ENCODE data around the gene PTCD1.

Gene PTCD1

GRCh38 chr7:99403764-99404163 lies 34.8 kb downstream of the PTCD1 start:
- no peak for DNase-seq (ENCODE audit: low read depth)
- no peak overlapping the region for H3K4me3 ChIP-seq (ENCODE audit: low read depth, low read length)
- TF ChIP-seq, protein P1, sequence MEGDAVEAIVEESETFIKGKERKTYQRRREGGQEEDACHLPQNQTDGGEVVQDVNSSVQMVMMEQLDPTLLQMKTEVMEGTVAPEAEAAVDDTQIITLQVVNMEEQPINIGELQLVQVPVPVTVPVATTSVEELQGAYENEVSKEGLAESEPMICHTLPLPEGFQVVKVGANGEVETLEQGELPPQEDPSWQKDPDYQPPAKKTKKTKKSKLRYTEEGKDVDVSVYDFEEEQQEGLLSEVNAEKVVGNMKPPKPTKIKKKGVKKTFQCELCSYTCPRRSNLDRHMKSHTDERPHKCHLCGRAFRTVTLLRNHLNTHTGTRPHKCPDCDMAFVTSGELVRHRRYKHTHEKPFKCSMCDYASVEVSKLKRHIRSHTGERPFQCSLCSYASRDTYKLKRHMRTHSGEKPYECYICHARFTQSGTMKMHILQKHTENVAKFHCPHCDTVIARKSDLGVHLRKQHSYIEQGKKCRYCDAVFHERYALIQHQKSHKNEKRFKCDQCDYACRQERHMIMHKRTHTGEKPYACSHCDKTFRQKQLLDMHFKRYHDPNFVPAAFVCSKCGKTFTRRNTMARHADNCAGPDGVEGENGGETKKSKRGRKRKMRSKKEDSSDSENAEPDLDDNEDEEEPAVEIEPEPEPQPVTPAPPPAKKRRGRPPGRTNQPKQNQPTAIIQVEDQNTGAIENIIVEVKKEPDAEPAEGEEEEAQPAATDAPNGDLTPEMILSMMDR (IDR thresholded peaks at IDR 0.05; ENCODE audit: control insufficient read depth, extremely low read depth, insufficient read depth) = no peak

DNA sequence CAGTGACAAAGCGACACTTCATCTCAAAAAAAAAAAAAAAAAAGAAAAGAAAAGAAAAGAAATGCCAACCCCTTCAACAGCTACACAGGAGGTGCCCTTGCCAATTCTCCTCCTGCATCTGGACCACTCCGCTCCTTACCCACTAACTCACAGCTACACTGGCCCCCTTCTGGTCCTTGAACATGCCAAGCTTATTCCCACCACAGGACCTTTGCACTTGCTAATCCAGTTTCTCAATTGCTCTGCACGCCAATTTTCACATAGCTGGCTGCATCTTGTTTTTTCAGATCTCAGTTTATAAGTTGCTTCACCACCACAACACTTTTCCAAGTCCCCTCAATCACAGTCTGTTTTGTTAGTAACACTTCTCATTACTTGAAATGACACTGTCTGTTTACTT lies 35.7 kb downstream of the PTCD1 start:
- TF ChIP-seq, protein P1 (IDR thresholded peaks at IDR 0.05; ENCODE audit: control insufficient read depth, extremely low read depth, insufficient read depth) = no peak
- DNase-seq (ENCODE audit: low read depth) = no peak
- H3K4me3 ChIP-seq (ENCODE audit: low read depth, low read length) = no peak overlapping the region

GRCh38 chr7:99399597-99399996 lies 39.0 kb downstream of the PTCD1 start:
- H3K4me3 ChIP-seq (ENCODE audit: low read depth, low read length) = no peak overlapping the region
- TF ChIP-seq, protein P1 (IDR thresholded peaks at IDR 0.05; ENCODE audit: control insufficient read depth, extremely low read depth, insufficient read depth) = no peak
- DNase-seq (ENCODE audit: low read depth) = no peak

GRCh38 chr7:99398891-99399445 lies 39.6 kb downstream of the PTCD1 start:
- TF ChIP-seq, protein P1 (IDR thresholded peaks at IDR 0.05; ENCODE audit: control insufficient read depth, extremely low read depth, insufficient read depth) = no peak
- H3K4me3 ChIP-seq (ENCODE audit: low read depth, low read length) = no peak overlapping the region
- DNase-seq (ENCODE audit: low read depth) = no peak

- TF ChIP-seq, protein P1 (IDR thresholded peaks at IDR 0.05; ENCODE audit: control insufficient read depth, extremely low read depth, insufficient read depth) = no peak
- no peak overlapping the region for H3K4me3 ChIP-seq (ENCODE audit: low read depth, low read length)
- no peak for DNase-seq (ENCODE audit: low read depth)
Measured at GRCh38 chr7:99397297-99397983, 41.2 kb downstream of the PTCD1 start.

GRCh38 chr7:99396418-99397296 lies 41.9 kb downstream of the PTCD1 start:
- no peak overlapping the region for H3K4me3 ChIP-seq (ENCODE audit: low read depth, low read length)
- DNase-seq (ENCODE audit: low read depth) = no peak
- TF ChIP-seq, protein P1 (IDR thresholded peaks at IDR 0.05; ENCODE audit: control insufficient read depth, extremely low read depth, insufficient read depth) = no peak
